ENCODE results near the gene TRIM54.

DNA sequence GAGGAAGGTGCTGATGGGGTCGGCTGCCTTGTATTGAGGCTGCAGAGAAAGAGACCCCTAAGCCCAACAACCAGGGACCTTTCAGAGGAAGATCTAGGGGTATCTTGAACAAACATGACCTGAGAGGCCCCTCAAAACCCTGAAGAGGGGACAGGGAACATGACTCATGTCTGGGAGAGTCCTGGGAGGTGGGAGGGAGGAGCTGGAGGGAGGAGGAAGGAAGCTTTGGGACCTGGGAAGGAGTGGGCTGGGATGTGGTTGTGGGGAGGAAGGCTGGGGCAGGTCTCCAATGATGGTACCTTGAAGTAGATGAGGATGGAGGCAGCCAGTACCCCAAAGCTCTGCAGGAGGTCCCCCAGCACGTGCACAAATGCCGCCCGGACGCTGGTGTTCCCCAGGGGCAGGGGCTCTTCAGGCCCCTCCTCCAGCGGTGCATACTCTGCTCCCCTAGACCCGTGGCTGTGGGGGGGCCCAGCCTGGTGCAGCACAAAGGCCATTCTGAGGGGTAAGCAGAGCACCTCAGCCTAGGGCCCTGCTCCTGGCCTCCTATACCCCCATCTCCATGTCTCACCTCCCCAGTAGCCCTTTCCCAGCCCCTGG, 25.3 kb upstream of the TRIM54 start:
- TF ChIP-seq, protein P1, sequence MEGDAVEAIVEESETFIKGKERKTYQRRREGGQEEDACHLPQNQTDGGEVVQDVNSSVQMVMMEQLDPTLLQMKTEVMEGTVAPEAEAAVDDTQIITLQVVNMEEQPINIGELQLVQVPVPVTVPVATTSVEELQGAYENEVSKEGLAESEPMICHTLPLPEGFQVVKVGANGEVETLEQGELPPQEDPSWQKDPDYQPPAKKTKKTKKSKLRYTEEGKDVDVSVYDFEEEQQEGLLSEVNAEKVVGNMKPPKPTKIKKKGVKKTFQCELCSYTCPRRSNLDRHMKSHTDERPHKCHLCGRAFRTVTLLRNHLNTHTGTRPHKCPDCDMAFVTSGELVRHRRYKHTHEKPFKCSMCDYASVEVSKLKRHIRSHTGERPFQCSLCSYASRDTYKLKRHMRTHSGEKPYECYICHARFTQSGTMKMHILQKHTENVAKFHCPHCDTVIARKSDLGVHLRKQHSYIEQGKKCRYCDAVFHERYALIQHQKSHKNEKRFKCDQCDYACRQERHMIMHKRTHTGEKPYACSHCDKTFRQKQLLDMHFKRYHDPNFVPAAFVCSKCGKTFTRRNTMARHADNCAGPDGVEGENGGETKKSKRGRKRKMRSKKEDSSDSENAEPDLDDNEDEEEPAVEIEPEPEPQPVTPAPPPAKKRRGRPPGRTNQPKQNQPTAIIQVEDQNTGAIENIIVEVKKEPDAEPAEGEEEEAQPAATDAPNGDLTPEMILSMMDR (conservative IDR thresholded peaks at IDR 0.05; ENCODE audit: low read length), result no peak
- no peak for TF ChIP-seq EZH2phosphoT487 (IDR thresholded peaks at IDR 0.05; ENCODE audit: borderline replicate concordance)
